Measurements from ENCODE around the gene FERMT2. TPM values are rescaled to one million over a fixed set of nuclear protein-coding genes. Genes with fewer than 3 reads are reported as not detected.

FERMT2 gene
- total RNA-seq, 1 experiment from 2014 or later: 33.3 TPM

DNA sequence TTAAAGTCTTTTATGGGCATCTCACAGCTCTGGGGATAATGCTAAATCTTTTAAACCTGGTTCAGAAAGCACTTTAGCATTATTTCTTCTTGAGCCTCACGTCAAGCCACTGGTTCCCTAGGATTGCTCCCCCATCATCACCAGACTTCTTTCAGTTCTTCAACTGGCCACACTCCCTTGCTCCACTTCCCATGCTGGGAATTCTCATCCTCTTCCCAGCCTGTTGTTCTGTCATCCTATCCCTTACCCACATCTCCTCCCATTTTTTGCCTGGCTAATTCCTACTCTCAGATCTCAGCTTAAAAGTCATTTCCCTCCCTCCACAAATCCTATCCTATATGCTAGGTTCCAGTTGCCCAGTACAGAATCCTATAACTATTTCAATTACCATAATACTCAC is 14.4 kb downstream of the FERMT2 start:
- CTCF ChIA-PET: no interaction called here
- POLR2A ChIA-PET: no interaction called here
- BruUV-seq (replicated peaks): no TSS peak
- Histone ChIP-seq H3K36me3 (ENCODE audit: control insufficient read depth, insufficient read depth, low read length) (no peaks in the 10 kb centered on the region), H3K27me3 (ENCODE audit: control insufficient read depth, insufficient read depth, low read length) (no peaks in the 10 kb centered on the region), H3K9me3 (ENCODE audit: control insufficient read depth, insufficient read depth, low read depth, low read length) (no peaks in the 10 kb centered on the region), H3K27ac (ENCODE audit: low read length) (no peak overlapping the region), H3K4me1 (ENCODE audit: control insufficient read depth, insufficient read depth, low read length) (no peaks in the 10 kb centered on the region; the same call in 1 of the 2 replicates), H3K4me3 (ENCODE audit: low read depth in 2 of 2, low read length in 2 of 2) (no peak overlapping the region)
- in situ Hi-C loops (cut with HindIII; ENCODE audit: low pct_unique_long_range_greater_than_20kb, low sequenced_read_pairs) (no loop called here), intact Hi-C loops (cut with micrococcal nuclease; ENCODE audit: unreplicated experiment) (no loop called here)
- no peak for TF ChIP-seq POLR2AphosphoS5 (IDR thresholded peaks at IDR 0.05; ENCODE audit: low read depth, low read length)
- TF ChIP-seq TCF7L2 (IDR thresholded peaks at IDR 0.05; ENCODE audit: low read depth, low read length): no peak
- TF ChIP-seq, protein P1, sequence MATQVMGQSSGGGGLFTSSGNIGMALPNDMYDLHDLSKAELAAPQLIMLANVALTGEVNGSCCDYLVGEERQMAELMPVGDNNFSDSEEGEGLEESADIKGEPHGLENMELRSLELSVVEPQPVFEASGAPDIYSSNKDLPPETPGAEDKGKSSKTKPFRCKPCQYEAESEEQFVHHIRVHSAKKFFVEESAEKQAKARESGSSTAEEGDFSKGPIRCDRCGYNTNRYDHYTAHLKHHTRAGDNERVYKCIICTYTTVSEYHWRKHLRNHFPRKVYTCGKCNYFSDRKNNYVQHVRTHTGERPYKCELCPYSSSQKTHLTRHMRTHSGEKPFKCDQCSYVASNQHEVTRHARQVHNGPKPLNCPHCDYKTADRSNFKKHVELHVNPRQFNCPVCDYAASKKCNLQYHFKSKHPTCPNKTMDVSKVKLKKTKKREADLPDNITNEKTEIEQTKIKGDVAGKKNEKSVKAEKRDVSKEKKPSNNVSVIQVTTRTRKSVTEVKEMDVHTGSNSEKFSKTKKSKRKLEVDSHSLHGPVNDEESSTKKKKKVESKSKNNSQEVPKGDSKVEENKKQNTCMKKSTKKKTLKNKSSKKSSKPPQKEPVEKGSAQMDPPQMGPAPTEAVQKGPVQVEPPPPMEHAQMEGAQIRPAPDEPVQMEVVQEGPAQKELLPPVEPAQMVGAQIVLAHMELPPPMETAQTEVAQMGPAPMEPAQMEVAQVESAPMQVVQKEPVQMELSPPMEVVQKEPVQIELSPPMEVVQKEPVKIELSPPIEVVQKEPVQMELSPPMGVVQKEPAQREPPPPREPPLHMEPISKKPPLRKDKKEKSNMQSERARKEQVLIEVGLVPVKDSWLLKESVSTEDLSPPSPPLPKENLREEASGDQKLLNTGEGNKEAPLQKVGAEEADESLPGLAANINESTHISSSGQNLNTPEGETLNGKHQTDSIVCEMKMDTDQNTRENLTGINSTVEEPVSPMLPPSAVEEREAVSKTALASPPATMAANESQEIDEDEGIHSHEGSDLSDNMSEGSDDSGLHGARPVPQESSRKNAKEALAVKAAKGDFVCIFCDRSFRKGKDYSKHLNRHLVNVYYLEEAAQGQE (IDR thresholded peaks at IDR 0.05; ENCODE audit: insufficient read depth in 1 of 2, low read depth in 2 of 2, low read length in 1 of 2): no peak
- TF ChIP-seq, protein P2, sequence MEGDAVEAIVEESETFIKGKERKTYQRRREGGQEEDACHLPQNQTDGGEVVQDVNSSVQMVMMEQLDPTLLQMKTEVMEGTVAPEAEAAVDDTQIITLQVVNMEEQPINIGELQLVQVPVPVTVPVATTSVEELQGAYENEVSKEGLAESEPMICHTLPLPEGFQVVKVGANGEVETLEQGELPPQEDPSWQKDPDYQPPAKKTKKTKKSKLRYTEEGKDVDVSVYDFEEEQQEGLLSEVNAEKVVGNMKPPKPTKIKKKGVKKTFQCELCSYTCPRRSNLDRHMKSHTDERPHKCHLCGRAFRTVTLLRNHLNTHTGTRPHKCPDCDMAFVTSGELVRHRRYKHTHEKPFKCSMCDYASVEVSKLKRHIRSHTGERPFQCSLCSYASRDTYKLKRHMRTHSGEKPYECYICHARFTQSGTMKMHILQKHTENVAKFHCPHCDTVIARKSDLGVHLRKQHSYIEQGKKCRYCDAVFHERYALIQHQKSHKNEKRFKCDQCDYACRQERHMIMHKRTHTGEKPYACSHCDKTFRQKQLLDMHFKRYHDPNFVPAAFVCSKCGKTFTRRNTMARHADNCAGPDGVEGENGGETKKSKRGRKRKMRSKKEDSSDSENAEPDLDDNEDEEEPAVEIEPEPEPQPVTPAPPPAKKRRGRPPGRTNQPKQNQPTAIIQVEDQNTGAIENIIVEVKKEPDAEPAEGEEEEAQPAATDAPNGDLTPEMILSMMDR (IDR thresholded peaks at IDR 0.05): no peak
- TF ChIP-seq SIN3A (IDR thresholded peaks at IDR 0.05; ENCODE audit: borderline replicate concordance, insufficient read depth, low read depth, low read length): no peak
- no peak for ATAC-seq
- no peak for DNase-seq (ENCODE audit: low read depth, low spot score)

DNA sequence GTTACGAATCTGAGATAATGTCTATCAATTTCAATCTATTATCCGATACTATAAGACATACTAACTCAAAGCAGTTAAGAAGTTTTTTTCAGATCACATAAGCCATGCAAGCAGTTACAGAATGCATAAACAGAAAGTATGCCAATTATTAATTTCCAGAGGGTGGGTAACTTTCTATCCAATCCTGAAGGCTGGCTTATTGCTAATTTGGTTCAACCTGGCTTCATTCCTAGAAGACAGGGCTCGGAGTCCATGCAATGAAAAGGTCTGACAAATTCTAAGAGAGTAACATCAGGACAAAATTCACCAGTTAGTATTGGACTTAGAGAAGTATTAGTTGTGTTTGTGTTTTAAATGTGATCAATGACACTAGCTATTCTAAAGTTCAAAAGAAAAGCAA is 15.0 kb downstream of the FERMT2 start:
- DNase-seq (ENCODE audit: low read depth, low spot score) (no peak), ATAC-seq (no peak)
- POLR2A ChIA-PET: no interaction called here
- intact Hi-C loops (cut with micrococcal nuclease; ENCODE audit: unreplicated experiment) (no loop called here), in situ Hi-C loops (cut with HindIII; ENCODE audit: low pct_unique_long_range_greater_than_20kb, low sequenced_read_pairs) (no loop called here)
- Histone ChIP-seq H3K9me3 (ENCODE audit: control insufficient read depth, insufficient read depth, low read depth, low read length) (no peaks in the 10 kb centered on the region), H3K36me3 (ENCODE audit: control insufficient read depth, insufficient read depth, low read length) (no peaks in the 10 kb centered on the region), H3K4me3 (ENCODE audit: low read depth in 2 of 2, low read length in 2 of 2) (no peak overlapping the region), H3K27ac (ENCODE audit: low read length) (no peak overlapping the region), H3K27me3 (ENCODE audit: control insufficient read depth, insufficient read depth, low read length) (no peaks in the 10 kb centered on the region), H3K4me1 (ENCODE audit: control insufficient read depth, insufficient read depth, low read length) (no peaks in the 10 kb centered on the region; the same call in 1 of the 2 replicates)
- TF ChIP-seq, protein P1 (IDR thresholded peaks at IDR 0.05; ENCODE audit: insufficient read depth in 1 of 2, low read depth in 2 of 2, low read length in 1 of 2): no peak
- BruUV-seq (replicated peaks): no TSS peak
- CTCF ChIA-PET: no interaction called here
